Testis (tissue), 3 donors: ENCODE measurements around the gene GLYR1. TPM values are rescaled to one million over a fixed set of nuclear protein-coding genes. Genes with fewer than 3 reads are reported as not detected.

ENCODE experiments used
- DNase-seq: peaks from one replicate; pipeline ENCODE4 v3.0.0-alpha.2; 2019
- H3K27ac ChIP-seq, 2 donors: fragments of 200-600 bp; sonication (generic); one replicate each; pipeline ENCODE4 v1.5.1; 2019
- H3K27me3 ChIP-seq: fragments of 200-600 bp; sonication (generic); one replicate; pipeline ENCODE4 v1.5.1; 2019
- H3K36me3 ChIP-seq: fragments of 200-600 bp; sonication (generic); one replicate; pipeline ENCODE4 v1.5.1; 2017; ENCODE audit warnings: low read depth; ENCODE audit errors: missing control alignments
- H3K4me1 ChIP-seq: fragments of 200-600 bp; sonication (generic); one replicate; pipeline ENCODE4 v1.5.1; 2019
- H3K4me3 ChIP-seq, 2 donors: fragments of 200-600 bp; sonication (generic); one replicate each; pipeline ENCODE4 v1.5.1; 2017 to 2019
- H3K9me3 ChIP-seq: fragments of 200-600 bp; sonication (generic); one replicate; pipeline ENCODE4 v1.5.1; 2017
- CTCF ChIP-seq, 3 experiments: fragments of 450-650 bp in 2 of 3; fragments of 200-600 bp in 1 of 3; sonication (generic) in 1 of 3; IDR thresholded peaks; one replicate each; pipeline ENCODE4 v1.5.1; 2016 to 2019; ENCODE audit warnings: antibody characterized with exemption in 3 of 3, mild to moderate bottlenecking in 2 of 3, moderate library complexity in 1 of 3
- POLR2A ChIP-seq: fragments of 450-650 bp; IDR thresholded peaks from one replicate; pipeline ENCODE4 v1.6.1; 2017; ENCODE audit warnings: antibody characterized with exemption, mild to moderate bottlenecking, moderate library complexity
- WGBS, 2 donors: methylation state at CpG; one replicate each; pipeline ENCODE4 v1.1.5; 2018; 5-methylcytosine and 5-hydroxymethylcytosine counted together
- intact Hi-C: fragments of 100-400 bp; cut with DNase I; formaldehyde crosslinking; loops from one replicate; pipeline ENCODE4 v1.15.1; 2023; ENCODE audit warnings: low total_unique reads
- polyA plus RNA-seq: library from polyadenylated mRNA; stranded (reverse); fragments of 350-450 nt; fragmentation: Illumina TruSeq; extraction: RNeasy Lipid Tissue Mini Kit (QIAGEN cat#74804); gene quantifications from one replicate; pipeline ENCODE4 v1.2.3, GENCODE V29; 2014; ENCODE audit warnings: low read depth, low replicate concordance; ENCODE audit not compliant: insufficient read depth
- total RNA-seq, 2 donors: library from RNA; depleted of rRNA; stranded (reverse); fragments of >200 nt; gene quantifications; one replicate each; pipeline ENCODE4 v1.2.3, GENCODE V29; 2016

GLYR1 gene
- total and polyA plus RNA-seq, 3 donors from 2014 or later, result 66.6 to 83.5 (median 70.5) TPM

- WGBS, 2 donors, result 92 to 96% methylated on average over 22 of the region's 22 CpGs
- H3K4me3 ChIP-seq, result no peak overlapping the region
- DNase-seq, result no peak
- no peaks in the 10 kb centered on the region for H3K9me3 ChIP-seq
- H3K27me3 ChIP-seq, result no peaks in the 10 kb centered on the region
- no peak overlapping the region for H3K27ac ChIP-seq
- no peaks in the 10 kb centered on the region for H3K36me3 ChIP-seq
- TF ChIP-seq POLR2A, result no peak
- TF ChIP-seq CTCF (IDR thresholded peaks at IDR 0.05), result no peak
- peaks cover 10% of the 10 kb centered on the region for H3K4me1 ChIP-seq
- intact Hi-C loops, result no loop called here
Observed at GRCh38 chr16:4797805-4798252, 49.3 kb downstream of the GLYR1 start.

GRCh38 chr16:4796982-4797804 lies 49.9 kb downstream of the GLYR1 start:
- intact Hi-C loops, result no loop called here
- no peak for DNase-seq
- TF ChIP-seq CTCF (IDR thresholded peaks at IDR 0.05) (no peak), POLR2A (no peak)
- Histone ChIP-seq H3K4me3 (no peak overlapping the region), H3K4me1 (peaks cover 10% of the 10 kb centered on the region), H3K27me3 (no peaks in the 10 kb centered on the region), H3K36me3 (no peaks in the 10 kb centered on the region), H3K27ac (no peak overlapping the region), H3K9me3 (no peaks in the 10 kb centered on the region)
- WGBS, 2 donors, result 78 to 86% methylated on average over 21 of the region's 21 CpGs

- H3K4me1 ChIP-seq, result peaks cover under 1% of the 10 kb centered on the region
- no peak for DNase-seq
- H3K9me3 ChIP-seq, result no peaks in the 10 kb centered on the region
- intact Hi-C loops, result no loop called here
- H3K27ac ChIP-seq, result no peak overlapping the region
- no peaks in the 10 kb centered on the region for H3K27me3 ChIP-seq
- TF ChIP-seq POLR2A, result no peak
- no peak for TF ChIP-seq CTCF (IDR thresholded peaks at IDR 0.05)
- WGBS, 2 donors, result 88 to 91% methylated on average over 9 to 27 of the region's 30 CpGs
- H3K36me3 ChIP-seq, result no peaks in the 10 kb centered on the region
- H3K4me3 ChIP-seq, result no peak overlapping the region
Observed at GRCh38 chr16:4795828-4796572, 51.1 kb downstream of the GLYR1 start.

DNA sequence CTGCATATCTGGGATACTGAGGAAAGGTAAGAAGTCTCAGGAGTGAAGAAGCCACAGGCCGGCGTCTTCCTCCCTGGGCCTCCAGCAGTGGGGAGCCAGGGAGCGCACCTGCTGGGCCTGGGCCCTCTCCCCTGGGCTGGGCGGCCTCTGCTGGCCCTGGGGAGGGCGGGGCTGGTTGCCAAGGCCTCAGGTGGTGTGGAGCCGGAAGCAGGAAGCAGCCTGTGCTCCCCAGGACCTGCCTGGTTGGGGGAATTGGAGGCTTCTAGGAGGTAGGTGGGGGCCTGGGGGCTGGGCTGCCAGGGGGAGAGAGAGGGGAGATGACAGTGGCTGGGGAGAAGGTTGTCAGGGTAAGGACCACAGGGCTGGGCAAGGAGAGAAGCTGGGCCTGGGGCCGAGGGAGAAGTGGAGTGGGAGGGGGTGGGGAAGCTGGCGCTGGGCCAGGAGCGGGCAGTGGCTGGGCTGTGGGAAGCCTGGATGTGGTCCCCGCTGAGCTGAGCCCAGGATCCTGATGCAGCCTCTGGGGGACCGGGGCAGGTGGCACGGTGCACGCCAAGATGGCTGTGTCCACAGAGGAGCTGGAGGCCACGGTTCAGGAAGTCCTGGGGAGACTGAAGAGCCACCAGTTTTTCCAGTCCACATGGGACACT lies 51.8 kb downstream of the GLYR1 start, which contains the start of gene SMIM22:
SMIM22 (plus strand) TSS at position 189 of the 647 bp plus-strand sequence; CDS start at position 555, 366 bp downstream.
- H3K4me1 ChIP-seq, result no peaks in the 10 kb centered on the region
- H3K27ac ChIP-seq, result no peak within 1 kb of the TSS
- WGBS, 2 donors, result 77 to 85% methylated on average over 9 to 14 of the region's 14 CpGs
- H3K27me3 ChIP-seq, result no peaks in the 10 kb centered on the region
- no peaks in the 10 kb centered on the region for H3K9me3 ChIP-seq
- intact Hi-C loops, result no loop called here
- H3K36me3 ChIP-seq, result no peaks in the 10 kb centered on the region
- no peak for DNase-seq
- H3K4me3 ChIP-seq, result no peak within 1 kb of the TSS
- no peak for TF ChIP-seq POLR2A
- TF ChIP-seq CTCF (IDR thresholded peaks at IDR 0.05), result no peak
